Measurements from ENCODE around the gene KRTAP10-7.

DNA sequence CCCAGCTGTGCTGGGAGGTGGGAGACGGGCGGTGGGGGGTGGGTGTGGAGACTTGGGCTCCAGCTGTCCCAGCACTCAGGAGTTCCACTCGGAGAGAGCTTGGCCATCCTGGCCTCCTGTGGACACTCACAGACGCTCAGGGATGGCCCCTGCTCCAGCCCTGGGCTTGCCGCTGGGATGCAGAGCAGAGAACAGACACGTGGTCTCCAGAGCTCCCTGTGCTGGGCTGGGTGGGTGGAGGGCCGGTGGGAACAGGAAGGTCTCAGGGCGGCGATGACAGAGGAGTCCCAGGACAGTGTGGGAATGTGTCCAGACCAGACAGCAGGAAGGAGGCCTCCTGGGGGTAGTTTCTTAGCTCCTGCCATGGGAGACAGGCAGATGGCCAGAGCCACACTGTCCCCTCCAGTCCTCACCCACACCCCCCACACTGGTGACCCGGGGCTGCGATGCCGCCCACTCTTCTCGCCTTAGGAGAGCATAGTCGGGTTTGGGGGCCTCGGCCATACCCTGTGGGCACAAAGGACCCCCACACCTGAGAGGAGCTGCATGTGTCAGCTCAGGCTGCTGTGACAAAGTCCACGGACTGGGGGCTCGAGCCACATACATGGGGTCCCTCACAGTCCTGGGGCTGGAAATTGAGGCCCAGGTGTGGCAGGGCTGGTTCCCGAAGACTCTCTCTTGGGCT is 28.5 kb downstream of the KRTAP10-7 start:
- TF ChIP-seq MXI1 (IDR thresholded peaks at IDR 0.05; ENCODE audit: borderline replicate concordance, low read depth, low read length) (no peak), ZNF878 (CRISPR knock-in tag; IDR thresholded peaks at IDR 0.05) (no peak), RFXANK (CRISPR knock-in tag; IDR thresholded peaks at IDR 0.05) (no peak), POLR2A (IDR thresholded peaks at IDR 0.05; ENCODE audit: insufficient read depth in 1 of 2, low read depth in 2 of 2, low read length in 2 of 2) (no peak), ZNF317 (CRISPR knock-in tag; IDR thresholded peaks at IDR 0.05) (no peak), RXRA (CRISPR knock-in tag; IDR thresholded peaks at IDR 0.05) (no peak), KDM5B (CRISPR knock-in tag; IDR thresholded peaks at IDR 0.05; ENCODE audit: borderline replicate concordance) (no peak), NR2C2 (CRISPR knock-in tag; IDR thresholded peaks at IDR 0.05; ENCODE audit: borderline replicate concordance) (no peak), ZNF335 (CRISPR knock-in tag; IDR thresholded peaks at IDR 0.05) (no peak)
- TF ChIP-seq, protein P1, sequence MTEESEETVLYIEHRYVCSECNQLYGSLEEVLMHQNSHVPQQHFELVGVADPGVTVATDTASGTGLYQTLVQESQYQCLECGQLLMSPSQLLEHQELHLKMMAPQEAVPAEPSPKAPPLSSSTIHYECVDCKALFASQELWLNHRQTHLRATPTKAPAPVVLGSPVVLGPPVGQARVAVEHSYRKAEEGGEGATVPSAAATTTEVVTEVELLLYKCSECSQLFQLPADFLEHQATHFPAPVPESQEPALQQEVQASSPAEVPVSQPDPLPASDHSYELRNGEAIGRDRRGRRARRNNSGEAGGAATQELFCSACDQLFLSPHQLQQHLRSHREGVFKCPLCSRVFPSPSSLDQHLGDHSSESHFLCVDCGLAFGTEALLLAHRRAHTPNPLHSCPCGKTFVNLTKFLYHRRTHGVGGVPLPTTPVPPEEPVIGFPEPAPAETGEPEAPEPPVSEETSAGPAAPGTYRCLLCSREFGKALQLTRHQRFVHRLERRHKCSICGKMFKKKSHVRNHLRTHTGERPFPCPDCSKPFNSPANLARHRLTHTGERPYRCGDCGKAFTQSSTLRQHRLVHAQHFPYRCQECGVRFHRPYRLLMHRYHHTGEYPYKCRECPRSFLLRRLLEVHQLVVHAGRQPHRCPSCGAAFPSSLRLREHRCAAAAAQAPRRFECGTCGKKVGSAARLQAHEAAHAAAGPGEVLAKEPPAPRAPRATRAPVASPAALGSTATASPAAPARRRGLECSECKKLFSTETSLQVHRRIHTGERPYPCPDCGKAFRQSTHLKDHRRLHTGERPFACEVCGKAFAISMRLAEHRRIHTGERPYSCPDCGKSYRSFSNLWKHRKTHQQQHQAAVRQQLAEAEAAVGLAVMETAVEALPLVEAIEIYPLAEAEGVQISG (CRISPR knock-in tag; IDR thresholded peaks at IDR 0.05): no peak
- TF ChIP-seq, protein P2, sequence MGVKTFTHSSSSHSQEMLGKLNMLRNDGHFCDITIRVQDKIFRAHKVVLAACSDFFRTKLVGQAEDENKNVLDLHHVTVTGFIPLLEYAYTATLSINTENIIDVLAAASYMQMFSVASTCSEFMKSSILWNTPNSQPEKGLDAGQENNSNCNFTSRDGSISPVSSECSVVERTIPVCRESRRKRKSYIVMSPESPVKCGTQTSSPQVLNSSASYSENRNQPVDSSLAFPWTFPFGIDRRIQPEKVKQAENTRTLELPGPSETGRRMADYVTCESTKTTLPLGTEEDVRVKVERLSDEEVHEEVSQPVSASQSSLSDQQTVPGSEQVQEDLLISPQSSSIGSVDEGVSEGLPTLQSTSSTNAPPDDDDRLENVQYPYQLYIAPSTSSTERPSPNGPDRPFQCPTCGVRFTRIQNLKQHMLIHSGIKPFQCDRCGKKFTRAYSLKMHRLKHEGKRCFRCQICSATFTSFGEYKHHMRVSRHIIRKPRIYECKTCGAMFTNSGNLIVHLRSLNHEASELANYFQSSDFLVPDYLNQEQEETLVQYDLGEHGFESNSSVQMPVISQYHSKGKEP (CRISPR knock-in tag; IDR thresholded peaks at IDR 0.05): no peak
- TF ChIP-seq, protein P3, sequence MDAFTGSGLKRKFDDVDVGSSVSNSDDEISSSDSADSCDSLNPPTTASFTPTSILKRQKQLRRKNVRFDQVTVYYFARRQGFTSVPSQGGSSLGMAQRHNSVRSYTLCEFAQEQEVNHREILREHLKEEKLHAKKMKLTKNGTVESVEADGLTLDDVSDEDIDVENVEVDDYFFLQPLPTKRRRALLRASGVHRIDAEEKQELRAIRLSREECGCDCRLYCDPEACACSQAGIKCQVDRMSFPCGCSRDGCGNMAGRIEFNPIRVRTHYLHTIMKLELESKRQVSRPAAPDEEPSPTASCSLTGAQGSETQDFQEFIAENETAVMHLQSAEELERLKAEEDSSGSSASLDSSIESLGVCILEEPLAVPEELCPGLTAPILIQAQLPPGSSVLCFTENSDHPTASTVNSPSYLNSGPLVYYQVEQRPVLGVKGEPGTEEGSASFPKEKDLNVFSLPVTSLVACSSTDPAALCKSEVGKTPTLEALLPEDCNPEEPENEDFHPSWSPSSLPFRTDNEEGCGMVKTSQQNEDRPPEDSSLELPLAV (CRISPR knock-in tag; conservative IDR thresholded peaks at IDR 0.05; ENCODE audit: low read depth): no peak
- TF ChIP-seq, protein P4, sequence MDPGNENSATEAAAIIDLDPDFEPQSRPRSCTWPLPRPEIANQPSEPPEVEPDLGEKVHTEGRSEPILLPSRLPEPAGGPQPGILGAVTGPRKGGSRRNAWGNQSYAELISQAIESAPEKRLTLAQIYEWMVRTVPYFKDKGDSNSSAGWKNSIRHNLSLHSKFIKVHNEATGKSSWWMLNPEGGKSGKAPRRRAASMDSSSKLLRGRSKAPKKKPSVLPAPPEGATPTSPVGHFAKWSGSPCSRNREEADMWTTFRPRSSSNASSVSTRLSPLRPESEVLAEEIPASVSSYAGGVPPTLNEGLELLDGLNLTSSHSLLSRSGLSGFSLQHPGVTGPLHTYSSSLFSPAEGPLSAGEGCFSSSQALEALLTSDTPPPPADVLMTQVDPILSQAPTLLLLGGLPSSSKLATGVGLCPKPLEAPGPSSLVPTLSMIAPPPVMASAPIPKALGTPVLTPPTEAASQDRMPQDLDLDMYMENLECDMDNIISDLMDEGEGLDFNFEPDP (CRISPR knock-in tag; conservative IDR thresholded peaks at IDR 0.05): no peak

All from HepG2 (cell line).